Caco-2 (cell line): ENCODE data around the gene RBPMS2. TPM values are rescaled to one million over a fixed set of nuclear protein-coding genes. Genes with fewer than 3 reads are reported as not detected.

Experiments
- BruUV-seq: library from RNA; stranded (reverse); fragments of 400-500 nt; replicated peaks from 2 replicates; lab custom pipeline; 2021; lab: Mats Ljungman, UMichigan
- CTCF ChIA-PET: fragments of 300-600 bp; sonication (Branson Sonifier 250); formaldehyde crosslinking; loops from one replicate; lab custom pipeline; 2022; ENCODE audit warnings: antibody characterized with exemption; lab: Charles Lee
- POLR2A ChIA-PET: fragments of 300-600 bp; sonication (Branson Sonifier 250); formaldehyde crosslinking; loops from one replicate; lab custom pipeline; 2022; ENCODE audit warnings: antibody characterized with exemption; lab: Charles Lee
- DNase-seq, 2 experiments: peaks; one replicate each; pipeline versions ENCODE4 v3.0.0 to v3.0.0-alpha.2; 2020 to 2022
- H3K27me3 ChIP-seq: replicated peaks from 2 replicates; pipeline ENCODE4 v1.6.0; 2011; ENCODE audit warnings: low read length; ENCODE audit not compliant: control insufficient read depth, insufficient read depth
- H3K36me3 ChIP-seq: 2 replicates; pipeline ENCODE4 v1.5.1; 2011; ENCODE audit warnings: low read length; ENCODE audit not compliant: control insufficient read depth, insufficient read depth
- H3K4me1 ChIP-seq: fragments of 250-450 bp; sonication (Bioruptor Pico); 2 replicates; pipeline ENCODE4 v1.5.1; 2020; ENCODE audit warnings: mild to moderate bottlenecking
- H3K4me3 ChIP-seq: 2 replicates; pipeline ENCODE4 v1.5.1; 2011; ENCODE audit warnings: low read depth, mild to moderate bottlenecking, control low read depth, low read length
- H3K9me3 ChIP-seq: fragments of 250-450 bp; sonication (Bioruptor Pico); 2 replicates; pipeline ENCODE4 v1.5.1; 2020; ENCODE audit warnings: mild to moderate bottlenecking, moderate library complexity
- H3K27ac Mint-ChIP-seq: one replicate; pipeline ENCODE4 v1.8.0; 2022; ENCODE audit warnings: mixed read lengths; ENCODE audit not compliant: unreplicated experiment
- H3K27me3 Mint-ChIP-seq: one replicate; pipeline ENCODE4 v1.8.0; 2022; ENCODE audit warnings: mixed read lengths; ENCODE audit not compliant: insufficient read depth, unreplicated experiment
- H3K36me3 Mint-ChIP-seq: one replicate; pipeline ENCODE4 v1.8.0; 2022; ENCODE audit warnings: mild to moderate bottlenecking, mixed read lengths; ENCODE audit not compliant: insufficient read depth, unreplicated experiment
- H3K4me1 Mint-ChIP-seq: one replicate; pipeline ENCODE4 v1.8.0; 2022; ENCODE audit warnings: low read depth, mixed read lengths; ENCODE audit not compliant: unreplicated experiment
- H3K4me3 Mint-ChIP-seq: one replicate; pipeline ENCODE4 v1.8.0; 2022; ENCODE audit warnings: mild to moderate bottlenecking, moderate library complexity, mixed read lengths; ENCODE audit not compliant: unreplicated experiment
- H3K9me3 Mint-ChIP-seq: one replicate; pipeline ENCODE4 v1.8.0; 2022; ENCODE audit warnings: mixed read lengths; ENCODE audit not compliant: unreplicated experiment
- CTCF ChIP-seq, 2 experiments: fragments of 200-600 bp in 1 of 2; IDR thresholded peaks; 1 replicate in 1 of 2; 2 replicates in 1 of 2; pipeline versions ENCODE4 v1.5.1 to v1.8.0; 2011 to 2022; ENCODE audit warnings: antibody characterized with exemption in 1 of 2, control low read depth in 1 of 2, inconsistent platforms in 1 of 2, low read depth in 1 of 2, low read length in 1 of 2, mild to moderate bottlenecking in 1 of 2, moderate library complexity in 1 of 2; ENCODE audit not compliant: insufficient read depth in 1 of 2, severe bottlenecking in 1 of 2, unreplicated experiment in 1 of 2
- intact Hi-C: fragments of 100-400 bp; cut with micrococcal nuclease; formaldehyde crosslinking; loops from one replicate; pipeline ENCODE4 v1.10.0; 2022; ENCODE audit not compliant: unreplicated experiment
- total RNA-seq: library from RNA; stranded (reverse); gene quantifications from 2 replicates; pipeline ENCODE4 v1.2.3, GENCODE V29; 2022

RBPMS2 gene
- total RNA-seq, 1 experiment from 2014 or later: 9.3 TPM

- no TSS peak for BruUV-seq
- Histone ChIP-seq H3K4me3 (no peak overlapping the region), H3K27me3 (no peaks in the 10 kb centered on the region), H3K4me1 (no peaks in the 10 kb centered on the region), H3K9me3 (no peaks in the 10 kb centered on the region), H3K36me3 (no peaks in the 10 kb centered on the region)
- DNase-seq: no peak
- H3K9me3 Mint-ChIP-seq: no peaks in the 10 kb centered on the region
- ChIA-PET POLR2A (no interaction called here), CTCF (interaction anchor here (0.6 kb wide), 1 partner anchor 61 kb away, joined by 3 read pairs; no protein-coding TSS in a partner anchor)
- H3K27ac Mint-ChIP-seq: no peak overlapping the region
- intact Hi-C loops: no loop called here
- no peaks in the 10 kb centered on the region for H3K36me3 Mint-ChIP-seq
- no peak overlapping the region for H3K4me3 Mint-ChIP-seq
- no peak for TF ChIP-seq CTCF (IDR thresholded peaks at IDR 0.05; ENCODE audit: insufficient read depth in 1 of 2, low read depth in 1 of 2, low read length in 1 of 2, severe bottlenecking in 1 of 2, unreplicated experiment in 1 of 2)
- H3K27me3 Mint-ChIP-seq: no peaks in the 10 kb centered on the region
- H3K4me1 Mint-ChIP-seq: no peaks in the 10 kb centered on the region
Measured at GRCh38 chr15:64754663-64755426, 20.5 kb downstream of the RBPMS2 start.

GRCh38 chr15:64753480-64754185 is 21.8 kb downstream of the RBPMS2 start:
- no peaks in the 10 kb centered on the region for H3K27me3 ChIP-seq
- no peak for DNase-seq
- TF ChIP-seq CTCF (IDR thresholded peaks at IDR 0.05; ENCODE audit: insufficient read depth in 1 of 2, low read depth in 1 of 2, low read length in 1 of 2, severe bottlenecking in 1 of 2, unreplicated experiment in 1 of 2): no peak
- no peaks in the 10 kb centered on the region for H3K4me1 ChIP-seq
- H3K4me3 ChIP-seq: no peak overlapping the region
- no TSS peak for BruUV-seq
- Mint-ChIP-seq H3K36me3 (no peaks in the 10 kb centered on the region), H3K4me1 (no peaks in the 10 kb centered on the region), H3K27ac (no peak overlapping the region), H3K27me3 (no peaks in the 10 kb centered on the region), H3K9me3 (no peaks in the 10 kb centered on the region), H3K4me3 (no peak overlapping the region)
- ChIA-PET CTCF (no interaction called here), POLR2A (no interaction called here)
- no peaks in the 10 kb centered on the region for H3K9me3 ChIP-seq
- H3K36me3 ChIP-seq: no peaks in the 10 kb centered on the region
- intact Hi-C loops: no loop called here

GRCh38 chr15:64751464-64751863 is 23.9 kb downstream of the RBPMS2 start:
- Mint-ChIP-seq H3K36me3 (no peaks in the 10 kb centered on the region), H3K4me1 (no peaks in the 10 kb centered on the region), H3K27ac (no peak overlapping the region), H3K4me3 (no peak overlapping the region), H3K9me3 (no peaks in the 10 kb centered on the region), H3K27me3 (no peaks in the 10 kb centered on the region)
- no peak for DNase-seq
- no peaks in the 10 kb centered on the region for H3K27me3 ChIP-seq
- no peaks in the 10 kb centered on the region for H3K4me1 ChIP-seq
- H3K36me3 ChIP-seq: no peaks in the 10 kb centered on the region
- no TSS peak for BruUV-seq
- TF ChIP-seq CTCF (IDR thresholded peaks at IDR 0.05; ENCODE audit: insufficient read depth in 1 of 2, low read depth in 1 of 2, low read length in 1 of 2, severe bottlenecking in 1 of 2, unreplicated experiment in 1 of 2): no peak
- POLR2A ChIA-PET: no interaction called here
- no peak overlapping the region for H3K4me3 ChIP-seq
- intact Hi-C loops: no loop called here
- CTCF ChIA-PET: no interaction called here
- no peaks in the 10 kb centered on the region for H3K9me3 ChIP-seq
